SU-DHL-6 (cell line): ENCODE data around the gene CXCR5.

Experiments
- H2AFZ ChIP-seq: fragments of 200-600 bp; sonication (generic); 2 replicates; pipeline ENCODE4 v1.6.1; 2014; ENCODE audit warnings: low read depth, mild to moderate bottlenecking, moderate library complexity, mixed read lengths, antibody characterized with exemption, low read length; ENCODE audit not compliant: severe bottlenecking
- H3F3A ChIP-seq: fragments of 200-600 bp; shearing (Covaris generic); 2 replicates; pipeline ENCODE4 v1.6.0; 2016; ENCODE audit warnings: antibody characterized with exemption, mild to moderate bottlenecking; ENCODE audit not compliant: insufficient read depth
- H3K27ac ChIP-seq: fragments of 200-600 bp; sonication (generic); 2 replicates; pipeline ENCODE4 v1.5.1; 2016; ENCODE audit warnings: low read depth, mild to moderate bottlenecking, low read length, moderate library complexity, mixed read lengths
- H3K27me3 ChIP-seq: fragments of 200-600 bp; sonication (generic), shearing (Covaris generic); 2 replicates; pipeline ENCODE4 v1.6.0; 2014; ENCODE audit warnings: mild to moderate bottlenecking, low read length
- H3K36me3 ChIP-seq: fragments of 200-600 bp; sonication (generic); 2 replicates; pipeline ENCODE4 v1.6.1; 2014; ENCODE audit warnings: mild to moderate bottlenecking, low read length, mixed read lengths
- H3K4me2 ChIP-seq: fragments of 300-600, 200-600 bp; shearing (Covaris generic), sonication (generic); 2 replicates; pipeline ENCODE4 v1.6.0; 2014; ENCODE audit warnings: low read length, low read depth, mild to moderate bottlenecking; ENCODE audit not compliant: poor library complexity, severe bottlenecking
- H3K4me3 ChIP-seq: fragments of 200-600 bp; sonication (generic); 2 replicates; pipeline ENCODE4 v1.5.1; 2014; ENCODE audit warnings: antibody characterized with exemption, low read length, mild to moderate bottlenecking, mixed read lengths; ENCODE audit not compliant: insufficient read depth, poor library complexity, severe bottlenecking
- H3K79me2 ChIP-seq: fragments of 200-600 bp; sonication (generic); 2 replicates; pipeline ENCODE4 v1.6.1; 2014; ENCODE audit warnings: mild to moderate bottlenecking, low read length, moderate library complexity; ENCODE audit not compliant: insufficient read depth
- H3K9ac ChIP-seq: fragments of 200-600 bp; sonication (generic); 2 replicates; pipeline ENCODE4 v1.7.0; 2014; ENCODE audit warnings: mild to moderate bottlenecking, low read length
- H3K9me2 ChIP-seq: fragments of 200-600 bp; sonication (generic); replicated peaks from 2 replicates; pipeline ENCODE4 v1.6.1; 2014; ENCODE audit warnings: low read length; ENCODE audit not compliant: insufficient read depth
- H3K9me3 ChIP-seq: fragments of 200-600 bp; sonication (generic); 2 replicates; pipeline ENCODE4 v1.6.1; 2014; ENCODE audit warnings: low read length, mixed read lengths; ENCODE audit not compliant: insufficient read depth
- H4K20me1 ChIP-seq: fragments of 200-600 bp; sonication (generic); 2 replicates; pipeline ENCODE4 v1.6.1; 2014; ENCODE audit warnings: low read depth, mild to moderate bottlenecking, antibody characterized with exemption, low read length, moderate library complexity, mixed read lengths
- CTCF ChIP-seq: fragments of 200-600 bp; sonication (generic); IDR thresholded peaks from one replicate; pipeline ENCODE4 v1.5.1; 2017; ENCODE audit warnings: antibody characterized with exemption, mild to moderate bottlenecking, low read length, moderate library complexity; ENCODE audit not compliant: insufficient read depth, poor library complexity, severe bottlenecking
- EZH2phosphoT487 ChIP-seq: fragments of 200-600 bp; sonication (generic), shearing (Covaris generic); conservative IDR thresholded peaks from 2 replicates; pipeline ENCODE4 v1.6.1; 2018; ENCODE audit warnings: mild to moderate bottlenecking, antibody characterized with exemption, low read length, moderate library complexity, mixed read lengths

Gene CXCR5

GRCh38 chr11:118918686-118919280 is 35.1 kb downstream of the CXCR5 start:
- Histone ChIP-seq H3F3A (peaks cover 8% of the 10 kb centered on the region), H3K9ac (no peak overlapping the region), H3K27me3 (no peaks in the 10 kb centered on the region), H3K9me3 (no peaks in the 10 kb centered on the region), H3K36me3 (no peaks in the 10 kb centered on the region), H3K4me3 (no peak overlapping the region), H3K9me2 (no peaks in the 10 kb centered on the region), H3K27ac (no peak overlapping the region), H3K4me2 (no peak overlapping the region), H3K79me2 (no peaks in the 10 kb centered on the region), H2AFZ (no peak overlapping the region), H4K20me1 (no peaks in the 10 kb centered on the region)
- TF ChIP-seq EZH2phosphoT487 = no peak
- no peak for TF ChIP-seq CTCF

- Histone ChIP-seq H3K4me3 (no peak overlapping the region), H3K9ac (no peak overlapping the region), H3K4me2 (no peak overlapping the region), H3K9me2 (no peaks in the 10 kb centered on the region), H3K27ac (no peak overlapping the region), H3K79me2 (no peaks in the 10 kb centered on the region), H3K27me3 (no peaks in the 10 kb centered on the region), H3K9me3 (no peaks in the 10 kb centered on the region), H4K20me1 (no peaks in the 10 kb centered on the region), H2AFZ (no peak overlapping the region), H3K36me3 (no peaks in the 10 kb centered on the region), H3F3A (peaks cover 5% of the 10 kb centered on the region; the same call in 1 of the 2 replicates)
- TF ChIP-seq EZH2phosphoT487 = no peak
- no peak for TF ChIP-seq CTCF
Measured at GRCh38 chr11:118921121-118921928, 37.6 kb downstream of the CXCR5 start.

- Histone ChIP-seq H3F3A (peaks cover 12% of the 10 kb centered on the region; the same call in 1 of the 2 replicates), H3K27ac (no peak overlapping the region), H3K79me2 (no peaks in the 10 kb centered on the region), H3K9me2 (no peaks in the 10 kb centered on the region), H3K9ac (no peak overlapping the region), H4K20me1 (no peaks in the 10 kb centered on the region), H2AFZ (no peak overlapping the region), H3K27me3 (no peaks in the 10 kb centered on the region), H3K36me3 (no peaks in the 10 kb centered on the region), H3K4me2 (no peak overlapping the region), H3K9me3 (no peaks in the 10 kb centered on the region), H3K4me3 (no peak overlapping the region)
- no peak for TF ChIP-seq EZH2phosphoT487
Measured at GRCh38 chr11:118921929-118922744, 38.4 kb downstream of the CXCR5 start.
